HS-27A (cell line): Measurements from ENCODE around the gene HS3ST6.
"Not testable (repeated sequence)": the region's sequence is repeated elsewhere in the genome, so short reads cannot be mapped to it uniquely, and the experiment has no call there.

Experiments used
- DNase-seq: peaks from one replicate; pipeline ENCODE4 v3.0.0-alpha.2; 2012; ENCODE audit warnings: low read depth, missing footprints

Gene HS3ST6

GRCh38 chr16:1926271-1926670 lies 8.1 kb upstream of the HS3ST6 start:
- no peak for DNase-seq

- DNase-seq, result no peak
These were observed 5.9 kb upstream of the HS3ST6 start for GRCh38 chr16:1924095-1924494.

- no peak for DNase-seq
These were observed 5.3 kb upstream of the HS3ST6 start for GRCh38 chr16:1923299-1924034.

GRCh38 chr16:1922357-1922756 lies 4.1 kb upstream of the HS3ST6 start:
- no peak for DNase-seq

GRCh38 chr16:1920727-1921171 lies 2.5 kb upstream of the HS3ST6 start:
- DNase-seq, result no peak

GRCh38 chr16:1920122-1920521 lies 1.9 kb upstream of the HS3ST6 start:
- DNase-seq, result not testable (repeated sequence)

- DNase-seq, result no peak
These were observed 1.2 kb upstream of the HS3ST6 start for GRCh38 chr16:1919327-1919998.

- no peak for DNase-seq
These were observed 407 bp downstream of the HS3ST6 start for GRCh38 chr16:1917665-1918350.

GRCh38 chr16:1917056-1917664 lies 1.1 kb downstream of the HS3ST6 start:
- no peak for DNase-seq

- no peak for DNase-seq
These were observed 1.6 kb downstream of the HS3ST6 start for GRCh38 chr16:1916640-1916990.

GRCh38 chr16:1915732-1916639 lies 2.2 kb downstream of the HS3ST6 start:
- no peak for DNase-seq

GRCh38 chr16:1914988-1915387 lies 3.2 kb downstream of the HS3ST6 start:
- DNase-seq, result no peak

GRCh38 chr16:1914084-1914608 lies 4.1 kb downstream of the HS3ST6 start:
- no peak for DNase-seq

- DNase-seq, result no peak
These were observed 4.7 kb downstream of the HS3ST6 start for GRCh38 chr16:1913327-1914083.

GRCh38 chr16:1912215-1912543 lies 6.0 kb downstream of the HS3ST6 start:
- no peak for DNase-seq

- DNase-seq, result no peak
These were observed 6.6 kb downstream of the HS3ST6 start for GRCh38 chr16:1911467-1912214.

- no peak for DNase-seq
These were observed 8.5 kb downstream of the HS3ST6 start for GRCh38 chr16:1909561-1910231.

- DNase-seq, result no peak
These were observed 9.2 kb downstream of the HS3ST6 start for GRCh38 chr16:1908983-1909382.

GRCh38 chr16:1908184-1908583 lies 10.0 kb downstream of the HS3ST6 start:
- no peak for DNase-seq
